Keratinocyte (primary cell): ENCODE data around the gene TSHR. TPM values are rescaled to one million over a fixed set of nuclear protein-coding genes. Genes with fewer than 3 reads are reported as not detected.

ENCODE experiments used
- DNase-seq: peaks from one replicate; pipeline ENCODE4 v3.0.0-alpha.2; 2011; ENCODE audit warnings: low read depth, missing footprints, low spot score
- FAIRE-seq: peaks from 2 replicates; lab custom pipeline; 2011; peaks lifted over from hg19 to GRCh38; lab: Jason Lieb, UNC
- H2AFZ ChIP-seq: 2 replicates; pipeline ENCODE4 v1.6.0; 2012; ENCODE audit warnings: low read length, control low read depth, inconsistent platforms; ENCODE audit not compliant: control insufficient read depth
- H3K27ac ChIP-seq: 2 replicates; pipeline ENCODE4 v1.5.1; 2011; ENCODE audit warnings: low read length; ENCODE audit not compliant: control insufficient read depth, insufficient read depth
- H3K27me3 ChIP-seq: 3 replicates; pipeline ENCODE4 v1.6.0; 2011; ENCODE audit warnings: low read length; ENCODE audit not compliant: control insufficient read depth, insufficient read depth; ENCODE audit errors: extremely low read depth
- H3K36me3 ChIP-seq, 2 experiments: 2 replicates in 1 of 2; 3 replicates in 1 of 2; pipeline ENCODE4 v1.5.1; 2011; ENCODE audit warnings: low read length in 2 of 2, mild to moderate bottlenecking in 1 of 2; ENCODE audit not compliant: control insufficient read depth in 2 of 2, insufficient read depth in 2 of 2; ENCODE audit errors: extremely low read depth in 1 of 2
- H3K4me1 ChIP-seq: 3 replicates; pipeline ENCODE4 v1.5.1; 2011; ENCODE audit warnings: low read length; ENCODE audit not compliant: control insufficient read depth, insufficient read depth; ENCODE audit errors: extremely low read depth
- H3K4me2 ChIP-seq: 3 replicates; pipeline ENCODE4 v1.6.0; 2011; ENCODE audit warnings: low read depth, low read length; ENCODE audit not compliant: control insufficient read depth, insufficient read depth; ENCODE audit errors: extremely low read depth
- H3K4me3 ChIP-seq, 3 experiments: fragments of 200-600 bp in 1 of 3; sonication (generic) in 1 of 3; 2 replicates in 2 of 3; 3 replicates in 1 of 3; pipeline ENCODE4 v1.5.1; 2011 to 2016; ENCODE audit warnings: low read length in 3 of 3, mild to moderate bottlenecking in 3 of 3, control low read depth in 2 of 3, inconsistent platforms in 1 of 3, low read depth in 1 of 3, mixed read lengths in 1 of 3, mixed run types in 1 of 3, moderate library complexity in 1 of 3; ENCODE audit not compliant: control insufficient read depth in 2 of 3, insufficient read depth in 2 of 3; ENCODE audit errors: extremely low read depth in 1 of 3
- H3K79me2 ChIP-seq: 2 replicates; pipeline ENCODE4 v1.6.0; 2012; ENCODE audit warnings: low read length; ENCODE audit not compliant: control insufficient read depth, insufficient read depth
- H3K9ac ChIP-seq: 3 replicates; pipeline ENCODE4 v1.6.0; 2011; ENCODE audit warnings: low read length; ENCODE audit not compliant: control insufficient read depth, insufficient read depth; ENCODE audit errors: extremely low read depth
- H3K9me1 ChIP-seq: 3 replicates; pipeline ENCODE4 v1.6.0; 2011; ENCODE audit warnings: low read length; ENCODE audit not compliant: control insufficient read depth, insufficient read depth; ENCODE audit errors: extremely low read depth
- H3K9me3 ChIP-seq: 2 replicates; pipeline ENCODE4 v1.5.1; 2012; ENCODE audit warnings: low read depth, low read length; ENCODE audit not compliant: control insufficient read depth
- H4K20me1 ChIP-seq: 3 replicates; pipeline ENCODE4 v1.6.0; 2011; ENCODE audit warnings: low read length; ENCODE audit not compliant: control insufficient read depth, insufficient read depth; ENCODE audit errors: extremely low read depth
- CTCF ChIP-seq, 3 experiments: IDR thresholded peaks in 1 of 3; conservative IDR thresholded peaks in 1 of 3; optimal IDR thresholded peaks in 1 of 3; 2 replicates in 2 of 3; 3 replicates in 1 of 3; pipeline versions ENCODE3 to v1.5.1; 2011; ENCODE audit warnings: low read length in 3 of 3, mild to moderate bottlenecking in 3 of 3, moderate library complexity in 2 of 3, control low read depth in 1 of 3, inconsistent platforms in 1 of 3; ENCODE audit not compliant: insufficient read depth in 2 of 3; ENCODE audit errors: extremely low read depth in 1 of 3
- EZH2 ChIP-seq: IDR thresholded peaks from one replicate; pipeline ENCODE4 v1.6.1; 2012; ENCODE audit warnings: inconsistent platforms, mild to moderate bottlenecking, low read length, moderate library complexity
- dilution Hi-C: fragments of 300-500 bp; cut with MboI; formaldehyde crosslinking; loops from one replicate; pipeline ENCODE4 v1.7.0; 2020; ENCODE audit warnings: low sequenced_read_pairs; ENCODE audit not compliant: extremely low pct_ligation_motif_present
- polyA plus RNA-seq, 5 experiments: library from polyadenylated mRNA; depleted of rRNA in 3 of 5; stranded (reverse) in 3 of 5; stranded (forward) in 1 of 5; unstranded in 1 of 5; fragments of >200 nt; gene quantifications; 1 replicate in 1 of 5; 2 replicates in 3 of 5; 3 replicates in 1 of 5; pipeline versions ENCODE4 v1.2.1 to v1.2.3, GENCODE V29; 2011 to 2012; ENCODE audit warnings: missing spikeins in 2 of 5, low read depth in 1 of 5, low replicate concordance in 1 of 5

The TSHR gene
- polyA plus RNA-seq, 1 donor (not counting 4 experiments of a cell fraction or from before 2014, with no cell fraction given): 0.03 TPM

GRCh38 chr14:80973931-80974641 is 18.7 kb downstream of the TSHR start:
- H3K79me2 ChIP-seq: no peaks in the 10 kb centered on the region
- no peaks in the 10 kb centered on the region for H3K9me3 ChIP-seq
- no peak overlapping the region for H3K9ac ChIP-seq
- H3K27me3 ChIP-seq: peaks cover 15% of the 10 kb centered on the region
- no peaks in the 10 kb centered on the region for H3K4me1 ChIP-seq
- dilution Hi-C loops: no loop called here
- TF ChIP-seq EZH2: no peak
- no peak for TF ChIP-seq CTCF (optimal IDR thresholded peaks at IDR 0.05 in 1 of 3, IDR thresholded peaks at IDR 0.05 in 1 of 3, conservative IDR thresholded peaks at IDR 0.05 in 1 of 3; ENCODE audit: extremely low read depth in 1 of 3, insufficient read depth in 2 of 3, low read length in 3 of 3)
- no peak for DNase-seq
- no peaks in the 10 kb centered on the region for H3K36me3 ChIP-seq
- H4K20me1 ChIP-seq: no peaks in the 10 kb centered on the region
- H3K4me2 ChIP-seq: no peak overlapping the region
- no peak for FAIRE-seq
- no peak overlapping the region for H3K4me3 ChIP-seq
- H3K9me1 ChIP-seq: no peaks in the 10 kb centered on the region
- H3K27ac ChIP-seq: no peak overlapping the region
- no peak overlapping the region for H2AFZ ChIP-seq

DNA sequence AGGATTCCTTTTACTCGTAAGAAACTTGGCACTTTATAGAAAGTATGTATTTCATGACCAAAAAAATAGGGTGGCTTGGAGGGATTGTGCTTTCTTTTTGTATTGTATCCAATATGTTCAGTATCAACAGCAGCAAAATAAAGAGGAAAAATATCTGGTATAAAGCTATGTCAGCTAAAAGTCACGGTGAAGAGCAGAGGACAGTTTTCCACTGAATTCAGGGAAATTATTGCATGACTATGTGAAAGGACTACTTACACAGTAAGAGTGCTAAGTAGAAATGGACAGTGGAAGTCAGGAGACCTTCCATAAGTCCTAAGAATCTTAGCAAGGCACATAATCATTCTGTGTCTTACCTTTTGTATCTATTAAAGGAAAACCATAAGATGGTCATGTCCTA is 19.3 kb downstream of the TSHR start:
- dilution Hi-C loops: no loop called here
- no peaks in the 10 kb centered on the region for H3K79me2 ChIP-seq
- DNase-seq (no peak), FAIRE-seq (no peak)
- TF ChIP-seq CTCF (optimal IDR thresholded peaks at IDR 0.05 in 1 of 3, IDR thresholded peaks at IDR 0.05 in 1 of 3, conservative IDR thresholded peaks at IDR 0.05 in 1 of 3; ENCODE audit: extremely low read depth in 1 of 3, insufficient read depth in 2 of 3, low read length in 3 of 3) (no peak), EZH2 (no peak)
- no peaks in the 10 kb centered on the region for H3K4me1 ChIP-seq
- no peak overlapping the region for H3K4me3 ChIP-seq
- no peak overlapping the region for H3K9ac ChIP-seq
- H3K9me3 ChIP-seq: no peaks in the 10 kb centered on the region
- H4K20me1 ChIP-seq: no peaks in the 10 kb centered on the region
- H3K27me3 ChIP-seq: peaks cover 15% of the 10 kb centered on the region
- H3K4me2 ChIP-seq: no peak overlapping the region
- H3K36me3 ChIP-seq: no peaks in the 10 kb centered on the region
- H3K27ac ChIP-seq: no peak overlapping the region
- no peak overlapping the region for H2AFZ ChIP-seq
- no peaks in the 10 kb centered on the region for H3K9me1 ChIP-seq
